Measurements from ENCODE around the gene CISD1. TPM values are rescaled to one million over a fixed set of nuclear protein-coding genes. Genes with fewer than 3 reads are reported as not detected.
"Not testable (repeated sequence)": the region's sequence is repeated elsewhere in the genome, so short reads cannot be mapped to it uniquely, and the experiment has no call there.

Gene CISD1
- 10 to 100 TPM; 34.5 to 37.7 TPM for total RNA-seq

DNA sequence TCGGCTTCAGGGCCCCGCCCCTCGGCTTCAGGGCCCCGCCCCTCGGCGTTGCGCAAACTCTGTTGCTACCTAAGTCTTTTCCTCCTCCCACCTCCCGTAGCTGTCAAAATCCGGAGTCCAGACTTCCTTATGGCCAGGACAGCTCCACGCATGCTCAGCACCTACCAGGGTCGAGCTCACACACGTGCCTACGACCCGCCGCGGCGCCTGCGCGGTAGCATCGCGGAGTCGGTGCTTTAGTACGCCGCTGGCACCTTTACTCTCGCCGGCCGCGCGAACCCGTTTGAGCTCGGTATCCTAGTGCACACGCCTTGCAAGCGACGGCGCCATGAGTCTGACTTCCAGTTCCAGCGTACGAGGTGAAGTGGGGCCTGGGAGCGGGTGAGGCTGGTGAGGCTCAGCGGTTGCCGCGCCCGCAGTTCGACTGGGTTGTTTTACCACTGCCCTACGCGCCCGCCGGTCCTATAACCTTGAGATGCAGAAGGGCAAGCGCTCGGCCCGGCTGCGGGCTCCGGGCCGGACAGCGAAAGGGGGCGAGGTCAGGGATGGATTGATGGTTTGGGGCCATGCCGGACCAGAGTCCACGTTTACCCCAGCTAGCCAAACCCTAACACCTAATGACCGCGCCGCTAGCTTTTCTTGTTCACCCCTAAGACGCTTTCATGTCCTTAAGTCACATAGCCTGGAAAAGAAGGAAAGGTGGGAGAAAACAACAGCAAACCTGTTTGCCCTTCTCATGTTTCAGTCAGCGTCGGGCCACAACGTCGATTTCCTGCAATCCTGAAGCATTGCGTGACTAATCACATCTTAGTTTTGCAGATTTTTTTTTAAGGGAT is at the start of gene CISD1:
TSS of gene CISD1 (plus strand) at position 217 of the 836 bp plus-strand sequence. CDS start at position 329, 112 bp downstream.
- no peaks in the 10 kb centered on the region for H3K9me3 Mint-ChIP-seq
- DNase-seq (peak; percentile 95 to 96), ATAC-seq (replicated peaks in 1 of 2) (peak; percentile 75 to 76)
- H3K36me3 Mint-ChIP-seq (ENCODE audit: insufficient read depth in 2 of 2), result peaks cover 6 to 7% of the 10 kb centered on the region in 2 donors
- peaks cover 34% of the 10 kb centered on the region for H3K4me1 Mint-ChIP-seq (ENCODE audit: low read depth)
- peak within 1 kb of the TSS; percentile 90 to 98 for H3K4me3 Mint-ChIP-seq
- H3K27ac Mint-ChIP-seq, result peak within 1 kb of the TSS; percentile 97
- no peaks in the 10 kb centered on the region for H3K27me3 Mint-ChIP-seq (ENCODE audit: low read depth)

GRCh38 chr10:58219875-58220274 is 49.1 kb upstream of the CISD1 start:
- Mint-ChIP-seq H3K27ac (no peak overlapping the region), H3K27me3 (ENCODE audit: low read depth) (no peaks in the 10 kb centered on the region), H3K4me1 (ENCODE audit: low read depth) (peaks cover 3% of the 10 kb centered on the region), H3K9me3 (no peaks in the 10 kb centered on the region), H3K36me3 (ENCODE audit: insufficient read depth in 2 of 2) (peaks cover 0 to 8% of the 10 kb centered on the region in 2 donors), H3K4me3 (no peak overlapping the region)
- DNase-seq, result no peak
- ATAC-seq (replicated peaks in 1 of 2), result no peak

DNA sequence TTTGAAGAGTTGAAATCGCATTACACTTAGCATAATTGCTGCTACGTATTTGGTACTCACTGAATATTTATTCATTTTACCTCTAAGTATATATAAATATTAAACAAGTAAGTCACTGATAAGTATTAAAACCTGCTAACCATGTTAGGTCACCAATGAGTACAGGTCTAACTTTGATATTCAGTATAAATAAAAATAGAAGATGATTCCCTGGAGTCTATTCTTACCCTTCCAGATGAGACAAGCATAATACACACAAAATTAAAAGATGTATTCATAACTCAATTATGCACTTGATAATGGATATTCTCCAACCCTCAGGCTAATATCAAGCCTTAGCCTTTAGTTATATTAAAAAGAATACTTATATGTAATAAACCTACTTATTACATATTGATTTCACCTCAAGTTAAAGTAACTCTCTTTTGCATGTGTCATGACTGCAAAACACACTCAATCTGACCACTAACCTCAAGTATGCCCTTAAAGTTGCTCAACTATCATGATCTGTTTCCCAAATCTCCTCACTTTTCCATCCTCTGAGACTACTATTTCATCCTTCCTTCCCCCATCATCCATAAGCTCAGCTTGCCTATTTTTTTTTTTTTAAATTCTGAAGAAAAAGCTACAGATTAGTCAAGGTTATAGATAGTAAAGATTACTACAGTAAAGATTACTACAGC is 48.1 kb upstream of the CISD1 start:
- ATAC-seq (replicated peaks in 1 of 2) (no peak), DNase-seq (no peak)
- no peaks in the 10 kb centered on the region for H3K27me3 Mint-ChIP-seq (ENCODE audit: low read depth)
- H3K9me3 Mint-ChIP-seq, result no peaks in the 10 kb centered on the region
- H3K36me3 Mint-ChIP-seq (ENCODE audit: insufficient read depth in 2 of 2), result peaks cover 0 to 8% of the 10 kb centered on the region in 2 donors
- H3K27ac Mint-ChIP-seq, result no peak overlapping the region
- H3K4me3 Mint-ChIP-seq, result no peak overlapping the region
- no peaks in the 10 kb centered on the region for H3K4me1 Mint-ChIP-seq (ENCODE audit: low read depth)

DNA sequence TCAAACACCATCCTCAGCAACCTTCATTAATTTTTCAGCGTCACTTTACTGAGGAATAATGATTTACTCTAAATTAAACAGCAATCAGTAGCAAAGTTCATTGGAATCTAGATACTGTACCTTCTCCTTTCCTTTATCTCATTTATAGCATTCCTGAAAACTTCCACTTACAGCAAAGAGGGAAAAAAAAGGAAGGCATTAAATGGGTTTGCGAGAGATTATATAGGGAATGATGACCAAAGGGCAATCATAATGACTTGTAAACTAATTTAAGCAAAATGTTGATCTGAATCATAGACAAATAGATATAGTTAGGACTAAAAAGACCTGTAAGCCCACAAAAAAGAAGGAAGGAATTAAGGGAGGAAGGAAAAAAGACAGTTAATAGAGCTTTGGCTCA is 43.3 kb upstream of the CISD1 start:
- no peak overlapping the region for H3K4me3 Mint-ChIP-seq
- no peak for ATAC-seq (replicated peaks in 1 of 2)
- H3K4me1 Mint-ChIP-seq (ENCODE audit: low read depth), result no peaks in the 10 kb centered on the region
- no peaks in the 10 kb centered on the region for H3K27me3 Mint-ChIP-seq (ENCODE audit: low read depth)
- H3K9me3 Mint-ChIP-seq, result no peaks in the 10 kb centered on the region
- H3K27ac Mint-ChIP-seq, result no peak overlapping the region
- peaks cover 1 to 11% of the 10 kb centered on the region in 2 donors for H3K36me3 Mint-ChIP-seq (ENCODE audit: insufficient read depth in 2 of 2)
- no peak for DNase-seq

DNA sequence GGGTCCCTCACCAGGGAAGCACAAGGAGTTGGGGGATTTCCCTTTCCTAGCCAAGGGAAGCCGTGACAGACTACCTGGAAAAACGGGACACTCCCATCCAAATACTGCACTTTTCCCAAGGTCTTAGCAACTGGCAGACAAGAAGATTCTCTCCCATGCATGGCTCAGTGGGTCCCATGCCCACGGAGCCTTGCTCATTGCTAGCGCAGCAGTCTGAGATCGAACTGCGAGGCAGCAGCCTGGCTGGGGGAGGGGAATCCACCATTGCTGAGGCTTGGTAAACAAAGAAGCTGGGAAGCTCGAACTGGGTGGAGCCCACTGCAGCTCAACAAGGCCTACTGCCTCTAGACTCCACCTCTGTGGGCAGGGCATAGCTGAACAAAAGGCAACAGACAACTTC is 39.1 kb upstream of the CISD1 start:
- ATAC-seq (replicated peaks in 1 of 2); H3K9me3 Mint-ChIP-seq; H3K4me3 Mint-ChIP-seq; H3K27me3 Mint-ChIP-seq (ENCODE audit: low read depth); DNase-seq; H3K4me1 Mint-ChIP-seq (ENCODE audit: low read depth); H3K27ac Mint-ChIP-seq: not testable (repeated sequence)
- H3K36me3 Mint-ChIP-seq (ENCODE audit: insufficient read depth in 2 of 2), result peaks cover 17 to 42% of the 10 kb centered on the region in 2 donors

DNA sequence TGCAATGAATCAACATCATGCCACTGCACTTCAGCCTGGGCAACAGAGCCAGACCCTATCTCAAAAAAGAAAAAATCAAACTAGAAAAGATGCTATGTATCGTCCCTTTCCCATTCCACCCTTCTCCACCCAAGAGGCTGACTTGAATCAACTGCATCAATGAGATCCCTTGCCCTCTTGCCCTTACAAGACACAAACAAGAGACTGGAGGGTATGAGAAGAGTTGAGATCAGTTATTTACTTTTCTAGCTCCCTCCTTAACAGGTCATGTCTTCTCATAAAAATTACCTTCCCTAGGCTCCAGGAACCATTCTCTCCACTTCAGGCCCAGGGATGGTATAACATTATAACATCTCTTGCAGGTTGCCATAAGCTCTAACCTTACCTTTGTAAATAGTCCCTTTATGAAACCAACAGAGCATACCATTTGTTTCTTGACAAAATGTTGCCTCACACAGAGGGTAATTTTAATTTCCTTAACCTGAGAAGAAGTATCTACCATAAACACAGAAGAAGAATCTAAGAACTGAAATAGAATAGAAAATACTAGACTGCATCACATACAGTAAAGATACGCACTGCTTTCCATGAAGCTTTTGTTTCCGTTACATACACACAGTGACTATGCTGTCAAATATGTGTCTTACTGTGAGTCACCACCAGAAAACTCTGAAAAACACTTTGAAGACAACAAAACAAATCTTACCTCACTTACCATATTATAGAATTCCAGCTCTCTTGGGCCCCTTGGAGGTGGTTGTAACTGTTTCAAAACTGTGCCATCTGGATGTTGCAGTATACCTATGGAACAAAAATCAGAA is 31.7 kb upstream of the CISD1 start:
- H3K4me3 Mint-ChIP-seq, result peak overlapping the region; percentile 49 to 56
- H3K36me3 Mint-ChIP-seq (ENCODE audit: insufficient read depth in 2 of 2), result peaks cover 25 to 47% of the 10 kb centered on the region in 2 donors
- peaks cover 56% of the 10 kb centered on the region for H3K4me1 Mint-ChIP-seq (ENCODE audit: low read depth)
- peak in 1 of 2 donors; percentile 5 for DNase-seq
- H3K27me3 Mint-ChIP-seq (ENCODE audit: low read depth), result no peaks in the 10 kb centered on the region
- peak; percentile 98 for ATAC-seq (replicated peaks in 1 of 2)
- H3K27ac Mint-ChIP-seq, result peak overlapping the region; percentile 81
- H3K9me3 Mint-ChIP-seq, result peaks cover 1 to 2% of the 10 kb centered on the region in 2 donors

DNA sequence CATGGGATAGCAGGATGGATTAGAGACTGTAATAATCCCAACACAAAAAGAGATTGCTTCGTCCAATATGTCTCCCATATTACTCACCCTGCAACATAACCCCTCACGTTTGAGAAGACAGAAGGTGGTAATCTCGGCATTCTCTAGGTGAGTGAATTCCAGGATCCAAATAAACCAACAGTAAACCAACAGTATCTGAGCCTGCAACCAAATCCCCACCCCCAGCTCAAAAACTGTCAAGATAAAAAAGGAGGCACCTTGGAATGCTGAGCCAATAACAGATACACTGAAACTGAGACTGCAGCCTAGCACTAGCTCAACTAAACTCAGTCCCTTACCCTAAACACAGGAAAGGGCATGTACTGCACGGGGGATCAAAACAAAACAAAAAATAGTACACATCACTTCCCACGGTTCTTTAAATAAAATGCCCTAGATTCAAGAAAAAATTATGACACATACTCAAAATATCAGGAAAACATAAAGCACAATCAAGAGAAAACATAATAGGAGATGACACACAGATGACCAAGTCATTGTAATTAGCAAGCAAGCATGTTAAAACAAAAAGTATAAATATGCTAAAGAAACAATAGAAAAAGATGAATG is 29.3 kb upstream of the CISD1 start:
- no peak for ATAC-seq (replicated peaks in 1 of 2)
- no peak for DNase-seq
- peak overlapping the region in 1 of 2 donors; percentile 52 for H3K4me3 Mint-ChIP-seq
- H3K27me3 Mint-ChIP-seq (ENCODE audit: low read depth), result no peaks in the 10 kb centered on the region
- peaks cover 65% of the 10 kb centered on the region for H3K4me1 Mint-ChIP-seq (ENCODE audit: low read depth)
- peak overlapping the region; percentile 67 for H3K27ac Mint-ChIP-seq
- H3K36me3 Mint-ChIP-seq (ENCODE audit: insufficient read depth in 2 of 2), result peaks cover 12 to 32% of the 10 kb centered on the region in 2 donors
- no peaks in the 10 kb centered on the region for H3K9me3 Mint-ChIP-seq

DNA sequence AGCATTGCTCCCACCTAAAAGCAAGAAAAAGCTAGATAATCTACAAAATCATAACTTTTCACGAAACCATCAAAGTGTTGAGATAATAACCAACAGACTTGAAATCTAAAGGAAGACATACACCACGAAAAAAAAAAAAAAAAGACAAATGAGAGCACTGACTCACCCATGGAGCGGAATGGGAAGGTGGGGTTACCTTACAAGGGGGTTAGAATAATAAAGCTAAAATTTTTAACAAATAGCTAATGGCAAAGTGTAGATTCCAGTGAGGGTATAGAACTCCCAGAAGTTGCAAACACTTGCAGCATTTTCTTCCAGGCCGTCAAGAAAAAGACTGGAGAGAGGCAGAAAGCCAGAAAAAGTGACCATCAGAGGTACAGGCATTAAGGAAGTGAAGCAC is 28.4 kb upstream of the CISD1 start:
- H3K9me3 Mint-ChIP-seq, result peaks cover 0 to 1% of the 10 kb centered on the region in 2 donors
- peaks cover 65% of the 10 kb centered on the region for H3K4me1 Mint-ChIP-seq (ENCODE audit: low read depth)
- no peak overlapping the region for H3K4me3 Mint-ChIP-seq
- H3K27me3 Mint-ChIP-seq (ENCODE audit: low read depth), result no peaks in the 10 kb centered on the region
- H3K27ac Mint-ChIP-seq, result peak overlapping the region; percentile 47
- peaks cover 4 to 25% of the 10 kb centered on the region in 2 donors for H3K36me3 Mint-ChIP-seq (ENCODE audit: insufficient read depth in 2 of 2)
- ATAC-seq (replicated peaks in 1 of 2) (no peak), DNase-seq (no peak)

DNA sequence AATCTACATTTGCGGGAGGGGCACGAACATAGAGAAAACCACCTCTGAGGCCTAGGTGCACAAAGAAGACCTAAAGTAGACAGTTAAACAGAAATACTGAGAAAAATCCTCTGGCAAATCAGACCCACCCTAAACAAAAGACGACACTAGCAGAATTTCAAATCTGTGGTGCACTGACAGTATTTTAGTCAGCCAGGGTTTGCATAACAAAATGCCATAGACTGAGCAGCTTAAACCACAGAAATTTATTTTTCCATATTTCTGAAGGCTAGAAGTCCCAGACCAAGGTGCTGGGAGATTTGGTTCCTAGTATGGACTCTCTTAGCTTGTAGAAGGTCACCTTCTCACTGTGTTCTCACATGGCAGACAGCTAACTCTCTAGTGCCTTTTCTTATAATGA is 27.6 kb upstream of the CISD1 start:
- peaks cover 0 to 1% of the 10 kb centered on the region in 2 donors for H3K9me3 Mint-ChIP-seq
- DNase-seq (no peak), ATAC-seq (replicated peaks in 1 of 2) (no peak)
- peaks cover 65% of the 10 kb centered on the region for H3K4me1 Mint-ChIP-seq (ENCODE audit: low read depth)
- H3K36me3 Mint-ChIP-seq (ENCODE audit: insufficient read depth in 2 of 2), result peaks cover 4 to 19% of the 10 kb centered on the region in 2 donors
- H3K4me3 Mint-ChIP-seq, result no peak overlapping the region
- no peak overlapping the region for H3K27ac Mint-ChIP-seq
- H3K27me3 Mint-ChIP-seq (ENCODE audit: low read depth), result no peaks in the 10 kb centered on the region

DNA sequence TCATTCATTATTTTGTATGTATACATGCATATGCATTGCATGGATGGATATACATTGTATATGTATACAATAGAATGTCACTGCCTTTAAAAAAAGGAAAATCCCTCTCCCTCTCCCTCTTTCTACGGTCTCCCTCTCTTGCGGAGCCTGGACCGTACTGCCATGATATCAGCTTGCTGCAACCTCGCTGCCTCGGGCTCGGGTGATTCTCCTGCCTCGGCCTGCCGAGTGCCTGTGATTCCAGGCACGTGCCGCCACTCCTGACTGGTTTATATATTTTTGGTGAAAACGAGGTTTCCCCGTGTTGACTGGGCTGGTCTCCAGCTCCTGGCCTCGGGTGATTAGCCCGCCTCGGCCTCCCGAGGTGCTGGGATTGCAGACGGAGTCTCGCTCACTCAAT is 25.7 kb upstream of the CISD1 start:
- ATAC-seq (replicated peaks in 1 of 2) (no peak), DNase-seq (no peak)
- Mint-ChIP-seq H3K4me1 (ENCODE audit: low read depth) (peaks cover 48% of the 10 kb centered on the region), H3K36me3 (ENCODE audit: insufficient read depth in 2 of 2) (peaks cover 2 to 13% of the 10 kb centered on the region in 2 donors), H3K27ac (no peak overlapping the region), H3K27me3 (ENCODE audit: low read depth) (no peaks in the 10 kb centered on the region), H3K9me3 (peaks cover 1% of the 10 kb centered on the region in 2 donors), H3K4me3 (no peak overlapping the region)

DNA sequence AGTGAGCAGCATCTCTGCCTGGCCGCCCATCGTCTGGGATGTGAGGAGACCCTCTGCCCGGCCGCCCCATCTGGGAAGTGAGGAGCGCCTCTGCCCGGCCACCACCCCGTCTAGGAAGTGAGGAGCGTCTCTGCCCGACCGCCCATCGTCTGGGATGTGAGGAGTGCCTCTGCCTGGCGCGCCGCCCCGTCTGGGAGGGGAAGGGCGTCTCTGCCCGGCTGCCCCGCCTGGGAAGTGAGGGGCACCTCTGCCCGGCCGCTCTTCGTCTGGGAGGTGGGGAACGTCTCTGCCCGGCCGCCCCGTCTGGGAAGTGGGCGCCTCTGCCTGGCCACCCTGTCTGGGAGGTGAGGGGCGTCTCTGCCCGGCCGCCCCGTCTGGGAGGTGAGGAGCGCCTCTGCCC is 25.2 kb upstream of the CISD1 start:
- peaks cover 43% of the 10 kb centered on the region for H3K4me1 Mint-ChIP-seq (ENCODE audit: low read depth)
- not testable (repeated sequence) for H3K27me3 Mint-ChIP-seq (ENCODE audit: low read depth); H3K27ac Mint-ChIP-seq; H3K4me3 Mint-ChIP-seq; ATAC-seq (replicated peaks in 1 of 2); H3K9me3 Mint-ChIP-seq; DNase-seq
- peaks cover 4 to 13% of the 10 kb centered on the region in 2 donors for H3K36me3 Mint-ChIP-seq (ENCODE audit: insufficient read depth in 2 of 2)

- not testable (repeated sequence) for ATAC-seq (replicated peaks in 1 of 2); DNase-seq; H3K27me3 Mint-ChIP-seq (ENCODE audit: low read depth); H3K27ac Mint-ChIP-seq; H3K4me3 Mint-ChIP-seq; H3K9me3 Mint-ChIP-seq
- H3K36me3 Mint-ChIP-seq (ENCODE audit: insufficient read depth in 2 of 2), result peaks cover 4 to 13% of the 10 kb centered on the region in 2 donors
- H3K4me1 Mint-ChIP-seq (ENCODE audit: low read depth), result peaks cover 38% of the 10 kb centered on the region
Measured at GRCh38 chr10:58244242-58244641, 24.7 kb upstream of the CISD1 start.

Data from activated T-cell treated with anti-CD3 and anti-CD28 coated beads, Interleukin-2, amount 50 U/mL, for 72 hours (primary cell).